ENCODE results near the gene PRPS2.

DNA sequence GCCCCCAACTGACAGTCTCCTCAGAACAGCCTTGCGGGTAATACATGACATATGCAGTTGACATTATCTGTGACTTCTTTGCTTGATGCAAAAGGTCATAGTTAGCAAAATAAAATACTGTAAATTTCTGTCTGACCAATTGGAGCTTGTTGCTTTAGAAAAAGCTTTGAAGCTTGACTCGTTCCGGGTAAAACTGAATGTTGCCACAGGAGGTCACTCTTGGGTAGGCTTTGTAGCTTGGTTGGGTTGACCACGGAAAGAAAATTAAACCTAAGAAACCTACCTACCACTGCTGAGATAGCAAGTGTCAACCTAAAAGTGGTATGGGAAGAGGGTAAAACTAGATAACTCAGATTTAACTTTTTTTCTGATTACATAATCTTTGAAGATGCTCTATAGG lies 23.2 kb downstream of the PRPS2 start:
- TF ChIP-seq POLR2A (IDR thresholded peaks at IDR 0.05; ENCODE audit: low read depth, low read length) (no peak), TAF1 (IDR thresholded peaks at IDR 0.05; ENCODE audit: borderline replicate concordance, low read depth, low read length) (no peak)

Measured in GM12892 (cell line).